Melanocyte of skin (primary cell): ENCODE measurements around the gene TLE3. TPM values are rescaled to one million over a fixed set of nuclear protein-coding genes. Genes with fewer than 3 reads are reported as not detected.

Experiments
- small RNA-seq, 2 donors: library from RNA; depleted of rRNA; stranded (forward); fragments of <200 nt; gene quantifications; one replicate each; pipeline ENCODE3, GENCODE V24; 2012
- total RNA-seq, 2 donors: library from RNA; depleted of rRNA; stranded (reverse); fragments of >200 nt; gene quantifications; 2 replicates each; pipeline ENCODE4 v1.2.3, GENCODE V29; 2012

TLE3 gene
- 10 to 100 TPM; 32.6 to 33.0 TPM for total RNA-seq

GRCh38 chr15:70097321-70098152 lies at the start of gene TLE3:
TSS of gene TLE3 (minus strand) at chr15:70097917. CDS start at chr15:70096798, 1,119 bp downstream.

Small RNA genes within 50 kb of the gene (small RNA-seq; reads per million reads assigned to genes)
- 3.4 to 9.0 reads per million in 2 donors for gene MIR629
